WTC11 (cell line): Measurements from ENCODE around the gene PTPN7. TPM values are rescaled to one million over a fixed set of nuclear protein-coding genes. Genes with fewer than 3 reads are reported as not detected.

Experiments
- ATAC-seq: fragments of 200-7000 bp; cut with Tn5 transposase; 2 replicates; pipeline ENCODE4 v1.10.0; 2021; ENCODE audit warnings: mild to moderate bottlenecking, moderate library complexity
- CTCF ChIA-PET: fragments of 300-600 bp; sonication (Branson Sonifier 250); formaldehyde crosslinking; loops from one replicate; lab custom pipeline; 2021; ENCODE audit warnings: antibody characterized with exemption; lab: Charles Lee
- POLR2A ChIA-PET: fragments of 350-600 bp; sonication (Branson Sonifier 250); formaldehyde crosslinking; loops from one replicate; lab custom pipeline; 2021; ENCODE audit warnings: antibody characterized with exemption; lab: Charles Lee
- DNase-seq: peaks from one replicate; pipeline ENCODE4 v3.0.0; 2021; ENCODE audit warnings: low spot score
- H3K27ac Mint-ChIP-seq: 2 replicates; pipeline ENCODE4 v1.8.0; 2021; ENCODE audit warnings: mixed read lengths
- H3K27me3 Mint-ChIP-seq: 2 replicates; pipeline ENCODE4 v1.8.0; 2021; ENCODE audit warnings: low read depth, mild to moderate bottlenecking, moderate library complexity, mixed read lengths
- H3K36me3 Mint-ChIP-seq: 2 replicates; pipeline ENCODE4 v1.8.0; 2021; ENCODE audit warnings: mixed read lengths
- H3K4me1 Mint-ChIP-seq: 2 replicates; pipeline ENCODE4 v1.8.0; 2022; ENCODE audit warnings: mixed read lengths
- H3K4me3 Mint-ChIP-seq: 2 replicates; pipeline ENCODE4 v1.8.0; 2021; ENCODE audit warnings: mild to moderate bottlenecking, moderate library complexity, mixed read lengths
- H3K9me3 Mint-ChIP-seq: 2 replicates; pipeline ENCODE4 v1.8.0; 2021; ENCODE audit warnings: mixed read lengths
- ATF1 ChIP-seq: sonication (generic); formaldehyde crosslinking; IDR thresholded peaks from 2 replicates; pipeline ENCODE4 v1.8.1; 2023; ENCODE audit warnings: mild to moderate bottlenecking, moderate library complexity, missing genetic modification reagents
- ATF6 ChIP-seq: sonication (generic); formaldehyde crosslinking; IDR thresholded peaks from 2 replicates; pipeline ENCODE4 v1.8.1; 2023; ENCODE audit warnings: mild to moderate bottlenecking, missing genetic modification reagents
- CBFB ChIP-seq: sonication (generic); formaldehyde crosslinking; IDR thresholded peaks from 2 replicates; pipeline ENCODE4 v1.8.1; 2022; ENCODE audit warnings: mild to moderate bottlenecking, low read depth, missing genetic modification reagents
- ELF4 ChIP-seq: sonication (generic); formaldehyde crosslinking; IDR thresholded peaks from 2 replicates; pipeline ENCODE4 v1.8.1; 2022; ENCODE audit warnings: low read depth, mild to moderate bottlenecking, moderate library complexity, missing genetic modification reagents
- EMX1 ChIP-seq: fragments of 250-450 bp; sonication (Bioruptor Pico); IDR thresholded peaks from 2 replicates; pipeline ENCODE4 v1.8.0; 2021; ENCODE audit warnings: mild to moderate bottlenecking
- ESRRA ChIP-seq: sonication (generic); formaldehyde crosslinking; IDR thresholded peaks from 2 replicates; pipeline ENCODE4 v1.8.1; 2022; ENCODE audit warnings: mild to moderate bottlenecking, missing genetic modification reagents, borderline replicate concordance
- FOXK1 ChIP-seq: sonication (generic); formaldehyde crosslinking; IDR thresholded peaks from 2 replicates; pipeline ENCODE4 v1.8.0; 2022; ENCODE audit warnings: mild to moderate bottlenecking, moderate library complexity, missing genetic modification reagents
- HMGXB4 ChIP-seq: sonication (generic); formaldehyde crosslinking; IDR thresholded peaks from 2 replicates; pipeline ENCODE4 v1.8.1; 2023; ENCODE audit warnings: mild to moderate bottlenecking, moderate library complexity, missing genetic modification reagents
- MAX ChIP-seq: sonication (generic); formaldehyde crosslinking; IDR thresholded peaks from 2 replicates; pipeline ENCODE4 v1.8.0; 2022; ENCODE audit warnings: mild to moderate bottlenecking, missing genetic modification reagents
- NFE2L1 ChIP-seq: sonication (generic); formaldehyde crosslinking; IDR thresholded peaks from 2 replicates; pipeline ENCODE4 v1.8.1; 2023; ENCODE audit warnings: missing genetic modification reagents
- NFYB ChIP-seq: sonication (generic); formaldehyde crosslinking; conservative IDR thresholded peaks from 2 replicates; pipeline ENCODE4 v1.8.0; 2022; ENCODE audit warnings: low read depth, missing genetic modification reagents
- NR1H2 ChIP-seq: sonication (generic); formaldehyde crosslinking; IDR thresholded peaks from 2 replicates; pipeline ENCODE4 v1.9.0; 2021; ENCODE audit warnings: mild to moderate bottlenecking, moderate library complexity, missing genetic modification reagents
- OVOL2 ChIP-seq: fragments of 250-450 bp; sonication (Bioruptor Pico); IDR thresholded peaks from 2 replicates; pipeline ENCODE4 v1.9.0; 2021; ENCODE audit warnings: mild to moderate bottlenecking, borderline replicate concordance
- PREB ChIP-seq: sonication (generic); formaldehyde crosslinking; IDR thresholded peaks from 2 replicates; pipeline ENCODE4 v1.8.1; 2022; ENCODE audit warnings: mild to moderate bottlenecking, missing genetic modification reagents, moderate library complexity, borderline replicate concordance
- USF2 ChIP-seq: sonication (generic); formaldehyde crosslinking; IDR thresholded peaks from 2 replicates; pipeline ENCODE4 v1.8.1; 2023; ENCODE audit warnings: mild to moderate bottlenecking, missing genetic modification reagents, moderate library complexity
- ZBTB21 ChIP-seq: sonication (generic); formaldehyde crosslinking; IDR thresholded peaks from 2 replicates; pipeline ENCODE4 v1.8.1; 2023; ENCODE audit warnings: mild to moderate bottlenecking, missing genetic modification reagents, borderline replicate concordance
- ZNF532 ChIP-seq: fragments of 250-450 bp; sonication (Bioruptor Pico); IDR thresholded peaks from 2 replicates; pipeline ENCODE4 v1.9.0; 2021; ENCODE audit warnings: mild to moderate bottlenecking, borderline replicate concordance
- total RNA-seq: library from RNA; stranded (reverse); gene quantifications from 3 replicates; pipeline ENCODE4 v1.2.3, GENCODE V29; 2021

PTPN7 gene
- total RNA-seq, 1 experiment from 2014 or later, result 0.98 TPM

- TF ChIP-seq NR1H2 (CRISPR knock-in tag) (no peak), FOXK1 (CRISPR knock-in tag) (no peak), CBFB (CRISPR knock-in tag) (no peak), OVOL2 (no peak)
- TF ChIP-seq, all 79 proteins: peak for 0
These were observed 39.4 kb downstream of the PTPN7 start (continued) for GRCh38 chr1:202121006-202121405.

- H3K27ac Mint-ChIP-seq, result no peak overlapping the region
- no peaks in the 10 kb centered on the region for H3K9me3 Mint-ChIP-seq
- ChIA-PET CTCF (interaction anchor here (0.6 to 14.3 kb wide), 13 partner anchors 12 to 229 kb away, joined by 3 to 149 read pairs (median 5); partner anchors contain the start of genes ELF3 and SHISA4), POLR2A (interaction anchor here (0.7 to 1.5 kb wide), 2 partner anchors 108 to 110 kb away, joined by 3 to 6 read pairs; partner anchors contain the start of gene ELF3)
- H3K4me1 Mint-ChIP-seq, result peaks cover 17% of the 10 kb centered on the region
- no peak for DNase-seq
- H3K27me3 Mint-ChIP-seq, result no peaks in the 10 kb centered on the region
- no peaks in the 10 kb centered on the region for H3K36me3 Mint-ChIP-seq
- TF ChIP-seq ZNF532 (CRISPR knock-in tag), result no peak
- no peak for TF ChIP-seq MAX
- no peak for TF ChIP-seq ESRRA (CRISPR knock-in tag)
- TF ChIP-seq ATF6 (CRISPR knock-in tag), result no peak
- no peak for TF ChIP-seq ELF4 (CRISPR knock-in tag)
- TF ChIP-seq CBFB (CRISPR knock-in tag), result no peak
- no peak for TF ChIP-seq NFE2L1
- no peak for TF ChIP-seq EMX1 (CRISPR knock-in tag)
- TF ChIP-seq ATF1, result no peak
- TF ChIP-seq, all 79 proteins: peak for 0
- no peak overlapping the region for H3K4me3 Mint-ChIP-seq
- no peak for ATAC-seq
These were observed 42.5 kb downstream of the PTPN7 start for GRCh38 chr1:202117898-202118371.

GRCh38 chr1:202116287-202116686, 44.1 kb downstream of the PTPN7 start:
- ATAC-seq, result no peak
- POLR2A ChIA-PET, result no interaction called here

More at GRCh38 chr1:202116287-202116686, 44.1 kb downstream of the PTPN7 start:
- TF ChIP-seq NFYB (no peak), USF2 (CRISPR knock-in tag) (no peak), PREB (CRISPR knock-in tag) (no peak), ATF6 (CRISPR knock-in tag) (no peak), ZBTB21 (CRISPR knock-in tag) (no peak), HMGXB4 (no peak)
- Mint-ChIP-seq H3K36me3 (no peaks in the 10 kb centered on the region), H3K9me3 (no peaks in the 10 kb centered on the region), H3K27me3 (no peaks in the 10 kb centered on the region), H3K4me1 (peaks cover 17% of the 10 kb centered on the region), H3K27ac (no peak overlapping the region), H3K4me3 (no peak overlapping the region)
- no peak for DNase-seq
- CTCF ChIA-PET, result interaction anchor here (3.2 to 14.3 kb wide), 3 partner anchors 108 to 220 kb away, joined by 22 to 149 read pairs (median 120); partner anchors contain the start of gene ELF3
